Measurements from ENCODE around the gene SLC6A11. TPM values are rescaled to one million over a fixed set of nuclear protein-coding genes. Genes with fewer than 3 reads are reported as not detected.
A peak's percentile ranks its signal among the peaks of the same experiment; 100 is the strongest.

The SLC6A11 gene
- total RNA-seq, 1 donor from 2014 or later: not detected

DNA sequence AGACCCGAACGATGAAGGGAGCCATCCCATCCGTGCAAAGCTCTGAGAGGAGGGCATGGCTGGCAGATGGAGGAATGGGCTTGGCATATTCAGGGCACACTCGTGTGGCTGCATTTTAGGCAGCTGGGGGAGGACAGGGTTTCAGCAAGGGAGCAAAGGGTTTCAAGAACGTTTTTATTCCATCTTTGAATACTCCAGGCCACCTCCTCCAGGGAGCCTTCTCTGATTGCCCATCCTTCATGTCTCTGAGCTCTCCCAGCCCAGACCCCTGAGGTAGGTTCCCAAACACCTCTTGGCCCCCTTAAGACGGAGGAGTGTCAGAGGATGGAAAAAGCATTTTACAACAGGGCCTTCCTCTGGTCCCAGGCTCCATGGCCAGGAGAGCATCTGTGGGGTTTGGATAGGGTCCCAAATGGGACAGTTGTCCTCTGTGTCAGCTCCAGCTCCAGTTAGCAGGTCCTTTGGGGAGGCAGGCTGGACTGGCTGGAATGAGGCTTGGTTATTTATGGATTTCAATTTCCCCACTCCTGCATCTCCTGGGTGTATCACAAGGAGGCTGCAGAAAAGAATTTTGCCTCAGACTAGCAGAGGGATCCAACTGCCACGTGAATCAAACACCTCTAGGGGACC lies 158.8 kb downstream of the SLC6A11 start:
- no peak for DNase-seq (ENCODE audit: extremely low read depth, low read depth, low spot score)

DNA sequence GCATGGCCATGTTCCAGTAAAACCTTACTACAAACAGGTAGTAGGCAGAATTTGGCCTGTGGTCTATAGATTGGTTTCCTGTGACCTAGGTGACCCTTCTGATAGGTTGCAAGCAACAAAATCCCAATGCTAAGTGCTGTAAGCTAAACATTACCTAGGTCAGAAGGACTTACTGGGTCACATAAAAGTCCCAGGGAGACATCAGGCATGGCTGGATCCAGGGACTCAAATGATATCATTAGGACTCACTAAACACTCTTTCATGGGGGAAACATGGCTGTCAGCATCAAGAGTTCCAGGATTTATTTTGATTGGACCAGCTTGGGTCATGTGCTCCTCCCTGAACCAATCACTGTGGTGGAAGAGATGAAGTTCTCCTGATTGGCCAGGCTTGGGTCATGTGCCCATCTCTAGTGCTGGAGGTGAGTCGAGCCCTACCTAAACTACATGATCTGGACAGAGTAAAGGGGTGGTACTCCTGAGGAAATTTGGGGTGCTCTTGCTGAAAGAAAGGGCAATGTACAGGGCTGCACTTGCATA lies 159.7 kb downstream of the SLC6A11 start:
- DNase-seq (ENCODE audit: extremely low read depth, low read depth, low spot score): no peak

DNA sequence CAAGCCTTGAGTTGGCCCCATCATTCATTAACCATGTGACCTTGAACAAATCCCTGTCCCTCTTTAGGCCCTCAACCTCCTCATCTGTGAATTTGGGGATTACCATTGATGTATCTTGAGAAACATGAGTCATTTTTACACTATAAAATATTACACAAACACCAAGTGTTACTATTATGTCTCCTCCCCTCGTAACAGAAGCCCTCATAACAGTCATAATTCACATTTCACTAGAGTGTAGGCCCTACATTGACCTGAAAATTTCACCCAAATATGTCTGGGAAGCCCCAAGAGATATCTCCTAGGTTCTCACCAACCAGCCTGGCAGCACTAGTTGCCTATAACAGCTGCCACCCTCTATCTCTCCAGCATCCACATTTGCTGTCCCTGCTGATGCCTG lies 160.7 kb downstream of the SLC6A11 start:
- DNase-seq (ENCODE audit: extremely low read depth, low read depth, low spot score): no peak

DNA sequence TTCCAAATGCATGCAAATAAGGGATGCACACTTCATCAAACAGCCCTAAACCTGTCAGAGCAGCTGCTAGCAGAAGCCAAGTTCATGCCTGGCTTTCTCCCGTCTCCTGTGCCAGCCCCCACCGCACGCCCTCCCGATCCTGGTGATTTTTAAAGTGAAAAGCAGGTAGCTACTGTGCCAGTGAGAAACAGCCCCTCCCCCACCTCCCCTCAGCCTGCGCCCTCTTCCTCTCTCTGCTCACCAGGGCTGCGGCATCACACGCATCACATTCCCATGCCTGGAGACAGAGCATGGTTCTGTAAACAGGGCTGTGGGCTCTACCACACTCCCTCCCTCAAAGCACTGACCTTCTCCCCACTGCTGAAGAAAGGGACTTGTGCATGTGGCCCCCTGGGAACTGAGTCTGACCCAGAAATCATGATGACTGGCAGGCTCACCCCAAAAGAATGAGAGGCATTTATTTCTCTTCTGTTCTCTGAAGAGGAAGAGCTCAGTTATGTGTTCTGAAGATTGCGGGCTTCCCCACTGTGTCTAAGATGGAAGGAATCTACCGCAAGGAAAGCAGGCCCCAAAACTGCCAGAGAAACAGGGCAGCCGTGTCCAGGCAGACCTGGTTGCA lies 162.0 kb downstream of the SLC6A11 start:
- DNase-seq (ENCODE audit: extremely low read depth, low read depth, low spot score): no peak

DNA sequence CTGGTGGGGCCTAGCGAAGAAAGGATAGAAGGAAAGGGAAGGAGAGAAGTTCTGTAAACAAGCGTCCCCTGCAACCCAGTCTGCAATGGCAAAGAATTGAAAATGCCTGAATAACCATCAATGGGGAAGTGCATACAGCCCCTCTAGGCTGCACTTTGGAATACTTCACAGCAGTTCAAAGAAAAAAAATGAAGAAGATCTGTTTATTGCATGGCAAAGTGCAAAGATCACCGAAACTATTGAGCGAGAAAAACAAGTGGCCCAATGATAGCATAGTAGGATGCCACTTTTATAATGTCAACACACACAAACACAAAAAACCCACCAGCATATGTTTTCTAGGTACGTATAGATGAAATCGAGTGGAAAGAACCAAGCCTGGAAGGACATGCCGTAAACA lies 162.9 kb downstream of the SLC6A11 start:
- DNase-seq (ENCODE audit: extremely low read depth, low read depth, low spot score): no peak

DNA sequence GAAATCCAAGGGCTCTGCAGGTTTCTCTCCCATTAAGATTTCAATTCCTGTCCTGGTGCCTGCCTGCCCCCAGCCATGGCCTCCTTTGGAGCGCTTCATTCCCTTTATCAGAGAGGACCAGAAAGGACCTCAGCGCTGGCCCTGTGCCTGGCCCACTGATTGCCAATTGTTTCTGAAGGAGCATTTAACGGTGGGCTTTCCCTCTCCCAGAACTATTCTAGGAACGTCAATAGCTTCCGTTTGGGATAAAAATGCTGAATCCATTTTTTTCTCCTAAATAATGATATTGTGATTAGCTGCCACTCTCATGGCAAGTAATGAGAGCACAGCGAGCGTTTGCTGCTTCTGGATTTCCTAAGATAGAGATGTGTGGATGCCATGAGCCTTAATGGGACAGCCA lies 164.3 kb downstream of the SLC6A11 start:
- no peak for DNase-seq (ENCODE audit: extremely low read depth, low read depth, low spot score)

DNA sequence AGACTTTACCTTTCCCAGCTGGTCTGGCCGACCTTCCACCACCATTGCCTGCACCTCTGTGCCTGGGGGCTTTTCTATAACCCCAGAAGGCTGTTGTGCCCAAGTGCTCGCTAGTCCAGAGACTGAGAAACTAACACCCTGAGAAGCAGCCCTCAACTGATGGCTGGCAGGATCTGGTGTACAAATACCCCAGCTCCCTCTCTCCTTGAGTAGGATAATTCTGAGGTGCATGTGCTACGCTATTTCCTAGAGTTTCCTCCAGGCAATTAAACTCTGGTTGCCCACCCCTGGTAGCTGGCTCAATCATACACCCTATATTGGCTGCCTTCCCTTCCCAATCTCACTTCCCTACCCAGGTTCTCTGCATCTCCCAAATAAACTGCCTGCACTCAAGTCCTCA lies 165.0 kb downstream of the SLC6A11 start:
- DNase-seq (ENCODE audit: extremely low read depth, low read depth, low spot score): no peak

DNA sequence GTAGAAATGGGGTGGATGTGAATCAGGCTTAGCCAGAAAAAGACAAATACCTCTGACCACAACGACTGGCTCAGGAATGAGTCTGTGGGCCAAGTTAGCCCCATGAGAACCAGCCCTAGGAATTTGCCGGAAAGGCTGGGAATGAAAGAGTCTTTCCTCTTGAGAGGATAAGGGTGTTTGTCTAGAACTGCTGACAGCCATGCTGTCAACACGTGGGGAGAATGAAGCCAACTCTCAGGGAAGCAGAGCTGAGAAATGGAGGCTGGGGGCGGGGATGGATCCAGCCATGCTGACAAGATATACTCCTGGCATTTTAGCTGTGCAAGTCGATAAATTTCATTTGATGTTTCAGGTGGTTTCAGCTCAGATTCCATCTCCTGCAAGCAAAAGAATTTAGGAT lies 165.9 kb downstream of the SLC6A11 start:
- no peak for DNase-seq (ENCODE audit: extremely low read depth, low read depth, low spot score)

DNA sequence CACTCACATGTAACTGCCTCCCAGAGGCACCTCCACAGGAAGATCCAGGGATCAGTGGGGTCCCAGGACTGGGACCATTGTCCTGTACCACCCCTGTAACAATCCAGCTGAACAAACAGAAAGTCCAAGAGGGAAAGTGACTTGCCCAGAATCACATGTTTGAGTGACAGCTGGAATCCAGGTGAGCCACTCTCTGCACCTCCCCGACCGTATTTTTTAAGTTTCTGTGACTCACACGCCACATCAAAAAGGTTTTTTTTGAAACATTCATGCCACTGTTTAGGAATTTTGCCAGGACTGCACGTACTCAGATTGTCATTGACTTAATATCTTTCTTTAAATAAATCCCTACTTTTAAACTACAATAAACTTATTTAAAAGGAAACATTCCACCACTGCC lies 166.8 kb downstream of the SLC6A11 start:
- DNase-seq (ENCODE audit: extremely low read depth, low read depth, low spot score): no peak

DNA sequence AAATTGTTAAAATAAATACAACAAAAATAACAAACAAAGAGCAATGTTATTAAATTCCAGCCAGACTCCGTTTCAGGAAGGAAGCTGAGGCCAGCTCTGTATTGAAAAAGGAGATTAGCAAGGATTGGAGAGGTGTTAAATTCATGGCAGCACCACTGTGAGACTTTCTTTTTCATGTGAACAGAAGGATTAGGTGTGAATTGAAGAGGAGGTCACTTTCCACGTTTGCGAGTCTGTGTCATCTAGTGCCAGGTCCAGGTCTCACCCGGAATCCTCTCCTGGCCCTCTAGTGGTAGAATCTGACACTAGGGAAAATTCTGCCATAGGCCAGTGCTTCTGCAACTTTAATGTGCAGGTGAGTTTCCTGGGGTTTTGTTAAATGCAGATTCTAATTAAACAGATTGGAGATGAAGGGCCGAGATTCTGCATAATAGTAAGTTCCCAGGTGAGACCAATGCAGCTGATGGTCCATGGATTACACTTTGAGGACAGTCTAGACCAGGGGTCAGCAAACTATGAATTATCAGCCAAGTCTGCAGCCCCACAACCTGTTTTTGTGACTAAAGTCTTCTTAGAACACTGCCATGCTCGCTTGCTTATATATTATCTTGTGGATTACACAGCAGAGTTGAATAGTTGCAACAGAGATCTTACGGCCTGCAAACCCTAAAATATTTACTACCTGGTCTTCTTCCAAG lies 167.3 kb downstream of the SLC6A11 start:
- peak; percentile 7 for DNase-seq (ENCODE audit: extremely low read depth, low read depth, low spot score)

DNA sequence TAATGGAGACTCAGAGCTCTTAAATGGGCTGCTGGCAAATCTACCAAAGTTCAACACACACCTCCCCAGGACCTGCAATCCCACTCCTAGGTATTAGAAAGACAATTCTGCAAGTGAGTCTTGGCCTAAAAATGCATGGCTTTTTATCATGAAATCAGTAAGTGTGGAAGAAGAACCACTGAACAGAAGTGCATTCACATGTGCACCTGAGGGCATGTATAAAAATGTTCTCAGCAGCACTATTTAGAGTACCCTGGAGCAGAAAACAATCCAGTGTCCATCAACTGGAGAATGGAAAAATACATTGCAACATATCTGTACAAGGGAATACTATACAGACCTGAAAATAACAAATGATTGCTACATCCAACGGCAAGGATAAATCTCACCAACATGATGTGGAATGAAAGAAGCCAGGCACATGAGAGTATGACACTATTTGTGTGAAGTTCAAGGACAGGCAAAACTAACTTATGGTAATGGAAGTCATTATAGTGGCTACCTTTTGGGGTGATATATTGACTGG lies 168.4 kb downstream of the SLC6A11 start:
- DNase-seq (ENCODE audit: extremely low read depth, low read depth, low spot score): no peak

DNA sequence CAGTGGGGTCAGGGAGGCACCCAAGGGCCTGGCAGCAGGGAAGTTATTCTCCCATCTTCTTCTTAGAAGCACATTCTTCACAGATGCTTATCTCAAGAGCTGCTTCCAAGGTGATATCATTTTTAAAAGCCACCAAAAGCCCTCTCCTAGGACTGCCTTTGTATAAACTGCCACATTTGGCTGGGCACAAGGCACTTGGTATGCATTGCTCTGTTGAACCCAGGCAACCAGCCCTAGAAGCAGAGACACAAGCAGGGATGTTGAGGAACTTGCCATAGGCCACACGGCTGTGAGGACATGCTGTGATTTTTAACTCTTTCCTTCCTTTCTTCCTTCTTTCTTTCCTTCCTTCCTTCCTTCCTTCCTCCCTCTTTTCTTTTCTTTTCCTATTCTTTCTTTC lies 169.2 kb downstream of the SLC6A11 start:
- no peak for DNase-seq (ENCODE audit: extremely low read depth, low read depth, low spot score)

DNA sequence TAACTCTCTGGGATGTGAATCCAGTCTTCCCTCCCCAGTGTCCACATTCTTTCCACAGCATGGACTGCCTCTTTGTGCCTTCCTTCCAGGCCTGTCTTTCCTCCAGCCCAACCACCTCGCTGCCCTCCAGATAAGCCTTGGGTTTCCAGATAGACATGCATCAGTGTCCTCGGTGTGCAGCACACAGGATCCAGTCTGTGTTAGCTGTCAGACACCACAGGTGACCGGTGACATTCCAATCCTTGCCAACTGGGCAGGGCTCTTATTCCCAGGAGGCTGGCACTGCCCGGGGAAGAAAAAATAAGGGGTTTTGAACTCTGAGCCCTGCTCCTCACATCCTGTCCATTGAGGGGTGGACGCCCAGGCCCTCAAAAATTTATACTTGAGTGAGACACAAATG lies 170.6 kb downstream of the SLC6A11 start:
- DNase-seq (ENCODE audit: extremely low read depth, low read depth, low spot score): no peak

DNA sequence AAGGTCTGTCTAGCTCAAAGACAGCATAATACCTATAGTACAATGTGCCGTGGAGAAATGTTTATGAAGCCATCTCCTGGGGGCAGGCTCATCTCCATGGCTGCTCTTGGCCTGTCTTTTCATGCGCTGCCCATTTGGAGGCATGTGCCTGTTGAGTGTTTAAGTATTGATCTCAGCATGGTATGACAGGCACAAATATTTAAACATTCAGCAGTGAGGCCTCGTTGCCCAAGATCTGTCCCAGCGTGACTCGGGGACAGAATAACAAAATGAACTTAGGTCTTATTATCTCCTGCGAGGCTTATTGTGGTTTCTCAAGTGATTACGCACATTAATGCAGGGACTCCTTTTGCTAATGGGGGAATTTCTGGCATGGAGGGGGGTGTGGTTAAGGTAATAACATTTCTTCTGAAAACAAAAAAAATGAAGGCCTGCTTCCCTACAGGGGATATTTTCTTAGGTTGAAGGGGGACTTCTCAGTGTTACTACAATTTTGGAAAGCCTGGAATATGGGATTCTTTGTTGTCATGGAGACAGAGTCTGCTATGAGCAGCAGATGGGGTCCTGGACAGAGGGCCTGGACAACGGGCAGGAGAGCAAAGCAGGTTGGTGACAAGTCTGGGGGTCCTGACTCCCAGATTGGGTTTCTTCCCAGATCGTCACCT lies 172.1 kb downstream of the SLC6A11 start:
- DNase-seq (ENCODE audit: extremely low read depth, low read depth, low spot score): no peak

DNA sequence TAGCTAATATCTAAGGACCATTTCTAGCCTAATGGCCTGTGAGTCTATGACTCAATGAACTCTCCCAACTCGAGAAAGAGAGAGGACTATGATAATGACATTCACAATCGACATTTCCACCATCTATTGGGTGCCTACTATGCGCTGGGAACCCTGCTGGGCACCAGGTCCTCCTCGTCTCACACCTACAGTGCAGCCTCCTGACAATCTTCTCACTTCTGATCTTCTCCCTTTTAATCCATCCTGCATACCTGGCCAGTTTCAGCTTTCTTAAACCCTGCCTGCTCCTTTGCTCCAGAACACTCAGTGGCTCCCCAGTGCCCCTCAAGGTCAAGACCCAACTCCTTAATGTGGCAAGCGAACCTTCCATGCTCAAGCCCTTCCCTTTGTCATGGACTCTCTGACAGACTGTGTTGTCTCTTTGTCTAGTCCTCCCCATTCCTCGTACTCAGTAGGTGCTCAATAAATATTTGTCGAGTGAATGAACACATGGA lies 173.0 kb downstream of the SLC6A11 start:
- DNase-seq (ENCODE audit: extremely low read depth, low read depth, low spot score): no peak

Other genes with a start within 250 kb of the SLC6A11 start
- not detected in 2 replicates for gene SLC6A1, start 176.5 kb downstream of the SLC6A11 start, total RNA-seq

All from glomerular endothelial cell (primary cell).